Heart right ventricle (tissue), 16 donors: ENCODE results near the gene CEP164. TPM values are rescaled to one million over a fixed set of nuclear protein-coding genes. Genes with fewer than 3 reads are reported as not detected.
A peak's percentile ranks its signal among the peaks of the same experiment; 100 is the strongest.

ENCODE experiments used
- ATAC-seq, 8 donors: fragments of 200-7000 bp; cut with Tn5 transposase; one replicate each; pipeline ENCODE4 v1.9.1; 2020; ENCODE audit warnings: mild to moderate bottlenecking in 8 of 8, moderate library complexity in 8 of 8, moderate number of reproducible peaks in 1 of 8
- DNase-seq, 2 donors: peaks; one replicate each; pipeline ENCODE4 v3.0.0-alpha.2; 2020
- H3K27ac ChIP-seq, 10 donors: fragments of 200-600 bp; sonication (generic) in 2 of 10; one replicate each; pipeline versions ENCODE4 v1.5.0 to v1.8.0; 2020 to 2022; ENCODE audit warnings: mild to moderate bottlenecking in 3 of 10
- H3K27me3 ChIP-seq, 7 donors: fragments of 200-600 bp; one replicate each; pipeline ENCODE4 v1.8.0; 2021 to 2022; ENCODE audit warnings: mild to moderate bottlenecking in 2 of 7
- H3K36me3 ChIP-seq, 9 donors: fragments of 200-600 bp; sonication (generic) in 1 of 9; one replicate each; pipeline versions ENCODE4 v1.5.0 to v1.8.0; 2020 to 2022; ENCODE audit warnings: mild to moderate bottlenecking in 2 of 9
- H3K4me1 ChIP-seq, 9 donors: fragments of 200-600 bp; sonication (generic) in 1 of 9; one replicate each; pipeline versions ENCODE4 v1.5.0 to v1.8.0; 2020 to 2022; ENCODE audit warnings: mild to moderate bottlenecking in 4 of 9
- H3K4me3 ChIP-seq, 10 donors: fragments of 200-600 bp; sonication (generic) in 2 of 10; one replicate each; pipeline versions ENCODE4 v1.5.0 to v1.8.0; 2020 to 2022; ENCODE audit warnings: mild to moderate bottlenecking in 7 of 10, moderate library complexity in 2 of 10
- H3K9me3 ChIP-seq, 11 donors: fragments of 200-600 bp in 10 of 11; sonication (generic) in 2 of 11; one replicate each; pipeline versions ENCODE4 v1.5.0 to v1.8.0; 2013 to 2022; ENCODE audit warnings: mild to moderate bottlenecking in 2 of 11, control low read depth in 1 of 11, moderate library complexity in 1 of 11
- CTCF ChIP-seq, 9 donors: fragments of 200-600 bp; sonication (generic) in 2 of 9; IDR thresholded peaks; one replicate each; pipeline versions ENCODE4 v1.5.0 to v1.8.0; 2021 to 2022; ENCODE audit warnings: antibody characterized with exemption in 9 of 9, mild to moderate bottlenecking in 5 of 9, moderate library complexity in 1 of 9
- WGBS, 2 donors: extraction: QIAGEN DNeasy Blood & Tissue Kit; methylation state at CpG; one replicate each; pipeline ENCODE4 v1.1.7; 2013; ENCODE audit warnings: inconsistent platforms in 1 of 2; 5-methylcytosine and 5-hydroxymethylcytosine counted together
- intact Hi-C, 10 donors: fragments of 100-400 bp; cut with DNase I; formaldehyde crosslinking; loops; one replicate each; pipeline versions ENCODE4 v1.11.1 to v1.14.2; 2022
- polyA plus RNA-seq, 2 donors: library from polyadenylated mRNA; stranded (reverse); fragments of 200-250 nt; gene quantifications; one replicate each; pipeline ENCODE4 v1.2.3, GENCODE V29; 2013
- total RNA-seq, 10 donors: library from RNA; stranded (reverse); fragmentation: NEBNext Ultra II Directional in 3 of 10; extraction: Animal tissue kit (Norgen Biotek cat#: 25700) in 3 of 10; gene quantifications; one replicate each; pipeline versions ENCODE4 v1.2.1 to v1.2.4, GENCODE V29; 2021 to 2023
- donor health status: Arrhythmogenic right ventricular cardiomyopathy.
- donor health status: ischemic (EF 13 %, LVEDD 7.1; RV severe dilation, severe dysfunction).
- donor health status: healthy with polysubstance abuse.
- donor health status: DM: no; HTN: yes; CAD: no.
- donor health status: DM: no; HTN: no; CAD: no.
- donor health status: ischemic (EF 25% LVEDD 6.9; RV normal size, moderate dysfunction).
- donor health status: ischemic (EF 25% LVEDD 5.7; RV mildly dilated, moderate dysfunction).
- donor health status: healthy.
- donor health status: DM: yes; HTN: yes; CAD: no.
- donor health status: Ischemic cardiomyopathy.
- donor health status: ischemic (EF 35%, LVEDD 5.7; RV mildly dilated, moderate dysfunction).
- donor health status: nonischemic (EF 11% LVEDD 7.7; RV severe dilation, severe dysfunction).
- donor health status: DM: yes; HTN: yes; CAD: no.
- donor health status: PGD.
- donor health status: ischemic (EF 29% LVEDD 5.4; RV normal size, mild dysfunction).
- donor health status: nonischemic (EF 23%, LVEDD 6.1; RV moderate dilation, normal function).

The CEP164 gene
- total and polyA plus RNA-seq, 12 donors, result 3.5 to 17.9 (median 6.6) TPM

GRCh38 chr11:117443266-117444186 lies 115.9 kb downstream of the CEP164 start:
- TF ChIP-seq CTCF (IDR thresholded peaks at IDR 0.05), result peak in 7 of 9 donors; percentile 60 to 73 (median 68)
- DNase-seq (peak; percentile 41 to 63), ATAC-seq (peak; percentile 80 to 91 (median 88))
- Histone ChIP-seq H3K9me3 (no peaks in the 10 kb centered on the region), H3K27me3 (peaks cover 0 to 20% (median 10%) of the 10 kb centered on the region in 7 donors), H3K27ac (no peak overlapping the region), H3K4me1 (peaks cover 0 to 11% (median 0%) of the 10 kb centered on the region in 9 donors), H3K4me3 (peak overlapping the region in 2 of 10 donors; percentile 14 to 17), H3K36me3 (peaks cover 0 to 10% (median 0%) of the 10 kb centered on the region in 9 donors)
- 42 to 48% methylated on average over 38 of the region's 38 CpGs for WGBS, 2 donors
- intact Hi-C loops, result loop anchor here (1.0 to 5.0 kb wide), 4 partner anchors 364 to 374 kb away; no protein-coding TSS in a partner anchor

DNA sequence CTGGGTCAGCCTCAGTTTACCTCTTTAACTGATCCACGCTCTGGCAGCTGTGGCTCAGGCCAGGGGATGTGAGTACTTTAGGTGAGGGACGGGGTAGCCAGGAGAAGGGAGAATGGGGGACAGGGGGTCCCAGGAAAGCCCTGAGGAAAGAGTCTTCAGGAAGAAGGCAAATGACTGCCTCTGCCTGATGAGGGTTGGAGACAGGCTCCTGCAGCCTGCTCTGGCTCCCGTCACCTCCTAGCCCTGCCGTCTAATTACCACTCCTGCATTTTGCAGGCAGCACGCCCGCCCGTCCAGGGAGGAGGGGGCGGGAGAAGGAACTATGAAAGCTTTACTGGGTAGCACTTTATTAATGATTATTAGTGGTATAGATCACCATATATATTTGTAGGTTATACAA lies 116.6 kb downstream of the CEP164 start:
- intact Hi-C loops, result loop anchor here in 7 of 10 donors (2.0 to 5.0 kb wide), 3 partner anchors 363 to 373 kb away; no protein-coding TSS in a partner anchor
- no peaks in the 10 kb centered on the region for H3K9me3 ChIP-seq
- ATAC-seq (no peak), DNase-seq (no peak)
- peaks cover 0 to 11% (median 0%) of the 10 kb centered on the region in 9 donors for H3K4me1 ChIP-seq
- peaks cover 0 to 15% (median 0%) of the 10 kb centered on the region in 9 donors for H3K36me3 ChIP-seq
- no peak overlapping the region for H3K27ac ChIP-seq
- H3K4me3 ChIP-seq, result no peak overlapping the region
- 66 to 70% methylated on average over 8 of the region's 8 CpGs for WGBS, 2 donors
- TF ChIP-seq CTCF (IDR thresholded peaks at IDR 0.05), result no peak
- peaks cover 0 to 20% (median 10%) of the 10 kb centered on the region in 7 donors for H3K27me3 ChIP-seq

DNA sequence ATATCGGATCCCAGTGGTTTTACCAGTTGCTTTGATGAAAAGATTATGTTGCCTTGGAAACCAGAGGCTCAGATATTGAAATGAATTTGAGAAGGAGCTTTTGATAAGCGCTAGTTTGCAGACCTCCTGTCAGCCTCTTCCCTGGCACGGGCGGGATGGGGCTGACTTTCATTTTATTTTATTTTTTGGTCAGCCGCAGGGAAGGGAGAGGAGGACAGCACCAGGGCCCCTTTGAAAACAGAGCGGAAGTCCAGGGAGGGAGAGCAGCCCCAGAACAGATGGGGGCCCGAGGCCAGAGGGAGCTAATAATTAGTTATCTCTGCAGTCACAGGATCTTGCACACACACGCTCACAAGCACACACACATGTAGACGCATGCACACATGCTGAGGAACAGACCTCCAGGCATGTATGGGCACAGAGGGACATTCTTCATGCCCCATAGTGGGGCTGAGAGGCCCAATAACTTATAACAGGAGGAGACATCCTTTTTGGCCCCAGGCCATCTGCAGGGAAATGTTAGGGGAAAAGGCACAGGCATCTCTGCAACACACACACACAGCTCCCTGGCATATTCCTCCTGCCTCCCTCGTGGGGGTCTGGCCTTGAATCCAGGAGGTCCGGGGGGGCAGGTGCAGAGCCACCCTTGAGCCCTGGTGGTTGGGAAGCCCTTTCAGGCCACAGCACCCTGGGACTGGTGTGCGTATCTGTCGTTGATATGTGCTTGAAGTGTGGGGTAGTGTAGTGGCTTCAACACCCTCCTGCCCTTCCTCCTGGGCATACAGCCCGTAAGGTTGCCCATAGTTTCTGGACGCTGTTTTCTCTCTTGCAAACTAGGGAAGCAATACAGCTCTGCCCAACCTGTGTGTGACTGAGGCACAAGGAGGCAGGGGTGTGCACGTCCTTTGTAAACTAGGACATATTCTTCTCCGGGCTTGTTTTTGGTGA lies 117.3 kb downstream of the CEP164 start:
- no peak for TF ChIP-seq CTCF (IDR thresholded peaks at IDR 0.05)
- Histone ChIP-seq H3K27me3 (peaks cover 0 to 20% (median 10%) of the 10 kb centered on the region in 7 donors), H3K27ac (no peak overlapping the region), H3K36me3 (peaks cover 0 to 15% (median 0%) of the 10 kb centered on the region in 9 donors), H3K9me3 (no peaks in the 10 kb centered on the region), H3K4me3 (no peak overlapping the region), H3K4me1 (peaks cover 0 to 11% (median 0%) of the 10 kb centered on the region in 9 donors)
- DNase-seq (no peak), ATAC-seq (peak in 3 of 8 donors; percentile 46 to 56 (median 52))
- intact Hi-C loops, result loop anchor here in 7 of 10 donors (2.0 to 5.0 kb wide), 3 partner anchors 362 to 372 kb away; no protein-coding TSS in a partner anchor
- WGBS, 2 donors, result 56 to 64% methylated on average over 17 of the region's 17 CpGs
